Left ventricle myocardium superior (tissue), 1 donor: ENCODE data around the gene GLB1L3. TPM values are rescaled to one million over a fixed set of nuclear protein-coding genes. Genes with fewer than 3 reads are reported as not detected.

Experiments used
- ATAC-seq: fragments of 200-7000 bp; cut with Tn5 transposase; one replicate; pipeline ENCODE4 v1.9.1; 2020; ENCODE audit warnings: mild to moderate bottlenecking, moderate library complexity
- DNase-seq: peaks from one replicate; pipeline ENCODE4 v3.0.0-alpha.2; 2020
- intact Hi-C: fragments of 100-400 bp; cut with micrococcal nuclease; formaldehyde crosslinking; loops from one replicate; pipeline ENCODE4 v1.11.0; 2022
- total RNA-seq: library from RNA; stranded (reverse); fragmentation: NEBNext Ultra II Directional; extraction: Animal tissue kit (Norgen Biotek cat#: 25700); gene quantifications from one replicate; pipeline ENCODE4 v1.2.1, GENCODE V29; 2021
- donor health status: DM: no; HTN: yes; CAD: no; lungs with severe emphysema.

The GLB1L3 gene
- total RNA-seq, 1 donor from 2014 or later: not detected

DNA sequence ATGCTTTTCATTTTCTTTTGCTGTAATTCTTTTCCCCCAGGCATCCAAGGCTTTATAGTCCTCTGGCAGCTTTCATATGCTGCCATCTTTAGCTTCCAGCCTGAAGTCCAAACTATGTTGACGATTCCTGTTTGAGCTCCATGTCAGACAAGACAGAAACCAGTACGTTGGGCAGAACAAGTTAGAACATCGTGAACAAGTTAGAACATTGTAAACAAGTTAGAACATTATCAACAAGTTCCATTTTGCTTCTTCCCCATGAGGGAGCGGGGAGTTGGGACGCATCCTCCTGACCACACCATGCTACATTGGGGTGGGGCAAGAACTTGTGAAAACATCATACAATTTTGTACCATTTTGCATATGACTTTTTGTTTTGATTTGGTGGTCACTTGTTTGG, 79.5 kb downstream of the GLB1L3 start:
- ATAC-seq: no peak
- no peak for DNase-seq
- intact Hi-C loops: no loop called here

DNA sequence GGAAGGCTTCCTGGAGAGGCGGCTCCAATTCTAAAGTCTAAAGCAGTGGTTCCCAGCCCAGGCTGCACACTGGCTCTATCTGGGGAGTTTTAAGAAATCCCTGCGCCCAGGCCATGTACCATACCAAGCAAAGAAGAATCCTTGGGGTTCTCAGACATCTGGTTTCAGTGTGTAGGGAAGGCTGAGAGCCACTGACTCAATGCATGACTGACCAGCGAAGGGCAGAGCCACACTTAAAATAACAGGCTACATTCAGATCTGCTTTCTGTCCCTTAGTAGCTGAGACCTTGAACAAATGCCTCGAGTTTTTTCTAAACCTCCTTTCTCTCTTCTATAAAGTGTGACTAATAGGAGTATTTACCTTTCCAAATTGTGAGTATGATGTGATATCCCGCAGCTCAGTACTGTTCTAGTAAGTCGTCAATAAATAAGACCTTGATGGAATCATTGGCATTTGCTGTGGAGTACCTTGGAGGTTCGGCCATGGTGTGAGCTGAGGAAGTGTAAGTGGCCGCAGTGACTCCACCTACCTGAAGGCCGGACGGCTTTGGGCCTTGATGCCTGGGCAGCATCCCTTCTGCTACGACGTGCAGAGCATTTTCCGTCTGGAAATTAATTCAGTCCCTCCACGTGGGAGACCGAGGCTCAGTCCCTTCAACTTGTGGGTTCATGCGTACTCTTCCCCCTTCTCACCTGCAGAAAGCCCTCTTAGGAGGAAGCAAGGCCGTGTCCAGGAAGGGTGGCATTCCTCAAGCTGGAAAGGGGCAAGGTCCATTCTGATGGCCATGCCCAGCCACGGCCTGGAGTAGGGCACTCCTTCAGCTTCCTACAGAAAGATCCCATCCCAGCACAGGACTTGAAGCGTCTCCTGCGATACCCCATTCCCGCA, 80.7 kb downstream of the GLB1L3 start:
- intact Hi-C loops: no loop called here
- no peak for DNase-seq

DNA sequence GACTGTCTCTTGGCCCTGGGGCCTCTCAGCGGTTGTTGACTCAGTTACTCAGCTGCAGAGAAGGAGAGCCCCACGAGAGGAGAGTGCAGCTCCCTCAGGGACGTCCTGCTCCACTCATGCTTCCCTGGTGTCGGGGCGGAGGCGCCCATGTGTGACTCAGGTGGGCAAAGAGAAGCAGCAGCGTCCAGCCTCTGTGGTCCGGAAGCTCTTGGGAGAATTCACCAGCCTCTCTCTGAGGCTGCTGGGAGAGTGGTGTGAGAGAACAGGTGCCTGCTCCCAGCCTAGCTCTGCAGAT, 81.3 kb downstream of the GLB1L3 start:
- ATAC-seq (no peak), DNase-seq (no peak)
- intact Hi-C loops: no loop called here

More for the DNA sequence above, 80.7 kb downstream of the GLB1L3 start:
- ATAC-seq: no peak

DNA sequence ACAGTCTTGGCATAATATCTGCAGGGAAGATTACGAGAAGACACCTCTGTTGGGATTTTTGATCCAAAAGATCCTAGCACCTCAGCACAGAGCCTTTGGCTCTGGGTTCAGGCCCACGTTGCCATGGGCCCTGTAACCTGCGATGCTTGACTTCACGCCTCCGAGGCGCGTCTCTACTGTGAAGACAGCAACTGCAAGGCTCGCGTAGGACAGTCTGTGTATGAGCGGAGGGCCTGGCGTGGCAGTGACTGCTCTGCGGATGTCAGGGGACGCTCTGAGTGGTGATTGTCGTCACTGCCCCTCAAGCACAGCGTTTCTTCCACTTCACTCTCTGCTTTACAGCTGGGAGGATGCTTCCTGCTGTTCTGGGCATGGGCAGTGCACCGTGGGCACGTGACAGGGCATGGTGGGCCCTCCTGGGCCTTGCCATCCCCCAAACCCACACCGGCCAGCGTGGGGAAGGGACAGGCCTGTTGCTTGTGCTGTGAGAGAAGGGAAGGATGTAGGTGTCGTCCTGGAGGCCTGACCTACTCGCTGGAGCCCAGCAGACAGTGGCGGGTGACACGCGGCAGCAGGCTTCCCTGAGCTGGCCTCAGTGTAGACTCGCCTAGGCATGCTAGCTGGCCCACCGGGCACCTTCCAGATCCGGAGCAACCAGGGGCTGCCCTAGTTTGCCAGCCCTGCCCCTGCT, 82.1 kb downstream of the GLB1L3 start:
- ATAC-seq (no peak), DNase-seq (no peak)
- intact Hi-C loops: no loop called here

DNA sequence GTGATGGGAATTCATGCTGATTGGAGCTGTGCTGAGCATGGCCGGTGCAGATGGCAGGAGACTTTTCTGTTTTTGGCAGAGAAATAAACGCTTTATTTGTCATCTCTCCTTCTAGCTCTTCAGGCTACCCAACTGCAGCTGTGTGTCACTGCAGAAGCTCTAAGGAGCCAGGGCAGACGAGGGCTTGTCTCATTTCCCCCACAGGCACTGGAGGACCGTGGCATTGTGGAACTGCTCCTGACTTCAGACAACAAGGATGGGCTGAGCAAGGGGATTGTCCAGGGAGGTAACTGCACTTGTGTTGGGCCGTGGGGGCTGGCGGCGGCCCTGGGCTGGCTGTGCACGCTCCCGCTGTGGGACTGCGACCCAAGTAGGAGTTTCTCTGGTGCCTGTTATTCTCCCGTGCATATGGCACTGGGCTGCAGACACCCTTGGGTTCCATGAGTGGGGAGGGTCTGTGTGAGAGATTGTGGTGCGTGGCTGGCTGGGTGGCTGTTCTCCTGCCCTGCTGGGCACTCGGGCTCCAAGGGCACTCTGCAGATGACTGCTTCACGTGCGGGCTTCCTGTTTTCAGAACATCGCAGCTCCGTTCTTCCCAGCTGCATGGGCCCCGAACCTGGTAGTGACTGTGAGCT, 82.8 kb downstream of the GLB1L3 start:
- intact Hi-C loops: no loop called here
- no peak for ATAC-seq
- DNase-seq: no peak

DNA sequence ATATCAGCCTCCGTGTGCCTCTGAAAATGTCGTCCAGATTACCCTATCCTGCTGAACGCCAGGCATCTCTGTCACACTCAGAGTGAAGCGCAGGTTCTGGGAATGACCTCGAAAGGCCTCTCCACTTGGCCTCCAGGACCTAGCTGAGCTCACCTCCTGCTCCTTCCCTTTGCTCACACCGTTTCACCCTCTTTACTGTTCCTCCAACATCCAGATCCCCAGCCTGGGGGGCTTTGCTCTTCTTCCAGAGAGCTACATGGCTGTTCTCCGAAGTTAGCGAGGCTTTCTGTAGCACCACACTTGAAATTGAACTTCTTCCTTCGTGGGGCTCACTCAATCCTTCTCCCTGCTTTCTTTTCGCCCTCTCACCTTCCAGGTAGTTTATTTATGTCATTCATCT, 83.5 kb downstream of the GLB1L3 start:
- ATAC-seq (no peak), DNase-seq (no peak)
- intact Hi-C loops: no loop called here

DNA sequence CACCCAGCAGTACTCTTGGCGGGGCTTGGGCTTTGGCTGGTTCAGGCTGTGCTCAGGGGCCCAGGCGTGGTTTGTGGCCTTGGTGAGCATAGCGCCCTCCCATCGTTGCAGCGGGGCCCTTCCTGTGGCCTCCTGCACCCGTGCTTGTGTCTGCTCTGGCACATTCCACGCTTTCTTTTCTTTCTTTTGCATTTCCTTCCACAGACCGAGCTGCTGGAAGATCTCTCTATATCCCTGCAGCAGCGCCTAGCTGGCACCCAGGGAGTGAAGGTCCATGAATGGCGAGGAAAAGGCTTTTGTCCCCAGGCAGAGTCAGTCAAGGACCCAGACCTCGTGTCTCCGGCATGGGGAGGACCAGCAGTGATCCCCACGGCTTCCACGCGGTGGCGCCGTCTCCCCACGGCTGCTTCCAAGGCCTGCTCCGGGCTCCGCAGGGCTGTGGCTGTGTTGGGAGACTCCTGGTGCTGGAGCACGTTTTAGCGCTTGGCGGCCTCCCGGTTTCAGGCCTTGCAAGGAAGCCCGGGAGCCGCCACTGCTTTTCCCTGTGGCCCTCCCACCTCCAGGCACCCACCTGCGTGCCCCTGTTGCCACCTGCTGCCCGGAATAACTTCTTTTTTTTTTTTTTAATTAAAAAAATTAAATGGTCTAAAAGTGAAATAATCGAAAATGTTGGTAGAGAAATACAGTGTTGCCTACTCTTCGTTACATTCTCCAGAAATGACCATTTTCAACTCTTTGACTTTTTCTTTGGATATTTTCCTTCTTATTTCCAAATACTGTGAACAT, 84.1 kb downstream of the GLB1L3 start:
- DNase-seq (peak; percentile 88), ATAC-seq (peak; percentile 92)
- intact Hi-C loops: no loop called here

DNA sequence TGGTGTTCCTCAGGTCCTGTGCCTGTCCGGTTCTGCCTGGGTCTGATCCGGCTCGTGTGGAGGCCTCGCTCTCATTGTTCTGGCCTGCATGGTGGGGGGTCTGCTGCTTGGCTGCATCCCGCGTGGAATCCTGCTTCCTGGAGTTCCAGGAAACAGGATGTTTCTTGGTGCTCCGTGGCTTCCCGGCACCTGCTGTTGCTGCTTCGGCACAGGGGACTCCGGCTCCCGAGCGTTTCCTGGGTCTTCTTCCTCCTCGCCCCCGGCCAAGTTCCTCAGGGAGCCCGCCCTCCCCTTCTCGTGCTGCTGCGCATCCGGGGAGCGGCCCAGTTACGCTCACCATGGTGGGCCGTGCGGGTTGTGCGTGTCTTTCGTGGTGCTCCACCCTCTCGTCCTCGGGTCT, 85.5 kb downstream of the GLB1L3 start:
- no peak for DNase-seq
- ATAC-seq: no peak
- intact Hi-C loops: no loop called here

DNA sequence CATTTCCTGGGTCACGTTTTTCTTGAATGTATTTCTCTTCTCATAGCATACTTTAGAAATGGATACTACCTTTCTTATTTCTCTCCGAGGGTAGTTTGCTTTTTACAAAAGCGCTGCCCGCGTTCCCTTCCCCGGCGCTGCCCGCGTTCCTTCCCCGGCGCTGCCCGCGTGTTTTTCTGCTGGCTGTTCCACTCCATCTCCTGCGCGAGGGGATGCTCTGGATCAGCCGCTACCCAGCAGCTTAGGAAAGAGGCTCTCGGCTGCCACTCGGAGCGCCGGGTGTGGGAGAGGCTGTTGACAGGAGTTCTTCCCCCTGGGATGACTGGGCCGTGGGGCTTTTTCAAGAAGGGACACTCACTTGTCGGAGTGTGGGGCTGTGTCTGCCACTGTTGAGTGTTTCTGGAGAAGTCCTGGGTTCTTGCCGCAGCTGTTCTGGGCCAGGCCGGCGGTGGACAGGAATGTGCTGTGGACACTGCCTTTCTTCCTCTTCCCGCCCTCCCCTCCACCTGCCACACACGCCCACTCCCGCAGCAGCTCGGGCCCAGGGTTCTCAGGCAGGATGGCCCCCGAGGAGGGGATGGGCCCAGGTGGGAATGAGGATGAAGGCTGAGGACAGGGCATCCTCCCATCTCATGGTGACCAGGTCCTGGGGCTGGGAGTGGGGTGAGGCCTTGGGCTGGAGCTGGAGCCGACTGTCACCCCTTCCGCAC, 86.2 kb downstream of the GLB1L3 start:
- ATAC-seq: no peak
- intact Hi-C loops: no loop called here
- no peak for DNase-seq

DNA sequence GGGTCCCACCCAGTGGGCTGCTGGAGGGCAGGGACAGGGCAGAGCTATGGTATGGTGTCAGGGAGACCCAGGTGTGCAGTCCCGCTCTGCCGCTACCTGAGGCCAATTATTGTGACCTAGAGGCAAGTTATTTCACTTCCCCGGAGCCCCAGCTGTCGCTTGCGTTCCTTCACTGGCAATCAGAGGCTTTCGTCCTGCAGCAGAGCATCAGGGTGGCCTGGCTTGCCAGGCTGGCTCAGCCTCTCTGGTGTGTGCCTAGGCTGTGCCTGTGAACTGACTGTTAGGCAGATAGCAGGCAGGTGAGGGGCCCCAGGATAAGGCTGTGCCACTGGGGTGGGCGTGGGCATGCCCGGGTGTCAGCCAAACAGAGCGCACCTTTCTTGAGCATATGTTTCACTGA, 87.0 kb downstream of the GLB1L3 start:
- ATAC-seq (no peak), DNase-seq (no peak)
- intact Hi-C loops: no loop called here

DNA sequence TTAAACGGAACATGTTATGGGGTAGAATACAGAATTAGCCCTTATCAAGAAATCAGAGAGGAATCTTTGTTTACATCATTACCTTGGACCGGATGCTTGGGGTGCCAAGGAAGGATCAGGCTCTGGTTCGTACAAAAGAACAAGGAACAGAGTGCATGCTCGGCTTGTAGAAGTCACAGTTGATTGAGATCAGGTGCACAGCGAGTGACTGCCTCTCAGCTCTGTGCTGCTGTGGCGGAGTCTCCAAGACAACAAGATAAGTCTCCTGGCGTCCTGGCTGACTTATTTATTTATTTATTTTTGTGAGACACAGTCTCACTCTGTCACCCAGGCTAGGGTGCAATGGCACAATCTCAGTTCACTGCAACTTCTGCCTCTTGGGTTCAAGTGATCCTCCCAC, 87.4 kb downstream of the GLB1L3 start:
- DNase-seq (no peak), ATAC-seq (no peak)
- intact Hi-C loops: no loop called here

DNA sequence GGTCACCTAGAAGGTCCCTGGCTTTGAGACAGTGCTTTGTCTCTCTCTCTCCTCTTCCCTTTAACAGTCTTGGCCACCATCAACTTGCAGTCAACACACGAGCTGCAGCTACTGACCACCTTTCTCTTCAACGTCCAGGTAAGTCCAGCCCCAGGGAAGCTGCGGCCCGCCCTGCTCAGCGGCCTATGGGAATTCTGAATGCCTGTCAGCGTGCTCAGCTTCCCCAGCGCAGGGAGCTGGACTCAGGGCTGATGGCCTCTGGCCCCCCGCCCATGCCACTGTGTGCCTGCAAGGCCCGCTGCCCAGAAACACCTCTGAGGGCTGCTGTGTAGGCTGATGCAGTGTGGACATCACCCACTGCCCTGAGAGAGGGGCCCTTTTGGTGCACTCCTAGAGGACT, 88.1 kb downstream of the GLB1L3 start:
- ATAC-seq (no peak), DNase-seq (no peak)
- intact Hi-C loops: no loop called here

DNA sequence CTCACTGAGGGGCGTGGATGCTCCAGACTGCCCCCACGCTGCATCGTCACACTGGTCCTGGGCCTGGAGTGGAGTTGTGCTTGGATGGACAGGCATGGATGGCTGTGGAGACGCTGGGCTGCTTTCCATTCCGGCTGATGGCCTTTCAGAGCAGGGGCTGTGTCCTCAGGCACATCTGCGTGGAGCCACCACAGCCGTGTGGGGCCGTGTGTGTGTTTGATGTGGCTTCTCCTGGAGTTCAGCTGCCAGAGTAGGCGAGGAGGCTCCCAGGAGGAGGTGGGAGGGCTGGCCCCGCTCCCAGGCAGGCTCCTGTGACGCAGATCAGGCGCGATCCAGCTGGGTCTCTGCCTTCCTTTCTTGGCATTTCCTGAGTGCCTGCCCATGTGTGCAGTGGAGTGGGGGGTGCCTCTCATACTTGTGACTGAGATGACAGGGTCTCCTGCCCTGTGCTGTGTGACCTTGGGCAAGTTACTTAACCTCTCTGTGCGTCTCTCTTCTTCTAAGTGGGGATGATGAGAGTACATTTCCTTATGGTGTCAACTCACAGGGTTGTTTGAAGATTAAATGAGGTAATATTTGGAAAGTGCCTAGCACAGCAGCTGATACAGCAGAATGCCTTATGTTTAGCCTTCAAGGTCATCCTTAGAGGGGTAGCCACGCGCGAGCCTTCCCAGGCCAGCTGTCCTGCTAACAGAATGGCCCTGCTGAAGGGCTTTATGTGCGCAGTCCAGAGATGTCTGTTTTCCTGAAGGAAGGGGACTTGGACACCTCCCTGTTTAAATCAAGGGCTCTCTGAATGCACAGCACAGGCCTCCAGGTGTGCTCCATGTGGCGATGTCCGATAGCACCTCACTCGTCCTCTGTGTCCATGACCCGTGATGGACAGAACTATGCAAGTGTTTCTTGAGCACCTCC, 89.1 kb downstream of the GLB1L3 start:
- intact Hi-C loops: no loop called here
- ATAC-seq (no peak), DNase-seq (no peak)

DNA sequence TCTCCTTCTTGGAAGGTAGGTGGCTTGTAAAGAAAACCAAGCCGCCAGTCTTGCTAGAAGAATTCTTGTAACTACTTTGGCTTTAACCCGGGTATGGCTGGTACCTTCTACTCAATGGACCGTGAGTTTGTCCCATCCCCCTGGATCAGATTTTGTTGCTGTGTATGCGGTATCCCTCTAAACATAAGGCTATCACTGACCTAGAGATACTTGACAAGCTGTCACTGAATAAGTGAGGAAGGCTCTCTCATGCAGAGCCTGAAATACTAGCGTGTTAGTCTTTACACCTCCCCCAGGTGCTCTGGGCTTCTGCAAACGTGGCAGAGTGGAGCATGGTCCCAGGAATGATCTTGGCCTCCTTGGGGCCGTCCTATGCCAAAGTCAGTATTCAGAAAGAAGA, 90.1 kb downstream of the GLB1L3 start:
- ATAC-seq (peak; percentile 25), DNase-seq (no peak)
- intact Hi-C loops: no loop called here

DNA sequence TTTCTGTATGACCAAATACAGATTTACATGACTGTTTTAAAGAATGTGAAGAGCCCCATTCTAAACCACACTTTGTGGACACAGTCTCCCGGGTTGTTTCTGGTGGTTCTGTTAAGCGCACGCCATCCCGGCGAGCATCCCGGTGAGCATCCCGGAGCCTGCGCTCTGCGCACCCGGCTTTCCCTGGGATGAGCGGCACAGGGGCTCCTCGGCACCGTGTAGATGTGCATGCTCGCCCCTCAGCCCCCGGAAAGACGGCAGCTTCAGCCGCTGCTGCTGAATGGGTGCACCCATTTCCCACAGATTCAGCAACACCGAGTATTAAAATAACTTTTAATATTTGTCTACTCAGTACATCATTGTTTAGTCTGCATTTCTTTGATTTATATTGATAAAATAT, 91.6 kb downstream of the GLB1L3 start:
- no peak for ATAC-seq
- intact Hi-C loops: no loop called here
- no peak for DNase-seq
